ENCODE data around the gene REXO1. TPM values are rescaled to one million over a fixed set of nuclear protein-coding genes. Genes with fewer than 3 reads are reported as not detected.

Gene REXO1
- total and polyA plus RNA-seq, 2 of the 8 experiments (the other 6 are each of a cell fraction or from before 2014, with no cell fraction given): 42.4 to 44.3 TPM

GRCh38 chr19:1896508-1896907 lies 48.2 kb upstream of the REXO1 start (continued):
- TF ChIP-seq SP2 (IDR thresholded peaks at IDR 0.05; ENCODE audit: low read length) (no peak), SIN3A (conservative IDR thresholded peaks at IDR 0.05 in 1 of 2, IDR thresholded peaks at IDR 0.05 in 1 of 2; ENCODE audit: low read depth in 1 of 2, low read length in 2 of 2) (no peak), CHD2 (IDR thresholded peaks at IDR 0.05; ENCODE audit: low read length) (no peak), SIRT6 (IDR thresholded peaks at IDR 0.05; ENCODE audit: low read length) (no peak), RXRA (IDR thresholded peaks at IDR 0.05; ENCODE audit: insufficient read depth, low read depth, low read length) (no peak), SAP30 (IDR thresholded peaks at IDR 0.05; ENCODE audit: insufficient read depth, insufficient replicate concordance, low read length) (no peak)

Measured in H1 (cell line).